SK-N-SH treated with all-trans-retinoic acid at 6 μM for 48 hours (cell line): ENCODE data around the gene ATR.

Source experiments
- ATAC-seq: fragments of 200-7000 bp; cut with Tn5 transposase; 3 replicates; pipeline ENCODE4 v1.9.1; 2020; ENCODE audit warnings: mild to moderate bottlenecking, moderate library complexity
- ARNTL ChIP-seq: fragments of 450-650 bp; formaldehyde crosslinking; IDR thresholded peaks from 2 replicates; pipeline ENCODE4 v1.5.0; 2020; ENCODE audit warnings: low read depth, mild to moderate bottlenecking, moderate library complexity, borderline replicate concordance
- CSDC2 ChIP-seq: fragments of 250-450 bp; sonication (Bioruptor Pico); IDR thresholded peaks from 2 replicates; pipeline ENCODE4 v1.5.0; 2020; ENCODE audit warnings: mild to moderate bottlenecking, moderate library complexity
- ESRRG ChIP-seq: fragments of 250-450 bp; sonication (Bioruptor Pico); IDR thresholded peaks from 2 replicates; pipeline ENCODE4 v1.6.1; 2021; ENCODE audit warnings: mild to moderate bottlenecking
- GLIS3 ChIP-seq: fragments of 250-450 bp; sonication (Bioruptor Pico); IDR thresholded peaks from 2 replicates; pipeline ENCODE4 v1.5.0; 2020; ENCODE audit warnings: mild to moderate bottlenecking, moderate library complexity
- ISL1 ChIP-seq: fragments of 250-450 bp; sonication (Bioruptor Pico); IDR thresholded peaks from 2 replicates; pipeline ENCODE4 v2.1.2; 2022; ENCODE audit warnings: mild to moderate bottlenecking, moderate library complexity
- PPARA ChIP-seq: fragments of 250-450 bp; sonication (Bioruptor Pico); IDR thresholded peaks from 2 replicates; pipeline ENCODE4 v1.5.0; 2020; ENCODE audit warnings: mild to moderate bottlenecking, borderline replicate concordance
- RARB ChIP-seq: fragments of 250-450 bp; sonication (Bioruptor Pico); IDR thresholded peaks from 2 replicates; pipeline ENCODE4 v1.8.0; 2021; ENCODE audit warnings: mild to moderate bottlenecking, moderate library complexity
- SNAI2 ChIP-seq: fragments of 250-450 bp; sonication (Bioruptor Pico); IDR thresholded peaks from 2 replicates; pipeline ENCODE4 v1.5.0; 2020; ENCODE audit warnings: mild to moderate bottlenecking, moderate library complexity
- TCF4 ChIP-seq: fragments of 250-450 bp; sonication (Bioruptor Pico); IDR thresholded peaks from 2 replicates; pipeline ENCODE4 v1.8.0; 2021; ENCODE audit warnings: mild to moderate bottlenecking, moderate library complexity, borderline replicate concordance
- TOX ChIP-seq: fragments of 250-450 bp; sonication (Bioruptor Pico); IDR thresholded peaks from 2 replicates; pipeline ENCODE4 v1.8.0; 2021; ENCODE audit warnings: mild to moderate bottlenecking, moderate library complexity, borderline replicate concordance
- ZC3H10 ChIP-seq: fragments of 250-450 bp; sonication (Bioruptor Pico); IDR thresholded peaks from 2 replicates; pipeline ENCODE4 v1.5.1; 2021; ENCODE audit warnings: mild to moderate bottlenecking, moderate library complexity
- ZFP3 ChIP-seq: fragments of 250-450 bp; sonication (Bioruptor Pico); IDR thresholded peaks from 2 replicates; pipeline ENCODE4 v1.5.0; 2020; ENCODE audit warnings: mild to moderate bottlenecking, moderate library complexity
- ZFP30 ChIP-seq: fragments of 450-650 bp; formaldehyde crosslinking; IDR thresholded peaks from 2 replicates; pipeline ENCODE4 v1.5.0; 2022; ENCODE audit warnings: mild to moderate bottlenecking, moderate library complexity
- ZNF565 ChIP-seq: fragments of 450-650 bp; formaldehyde crosslinking; conservative IDR thresholded peaks from 2 replicates; pipeline ENCODE4 v1.5.0; 2020; ENCODE audit warnings: low read depth, mild to moderate bottlenecking, moderate library complexity
- ZNF8 ChIP-seq: fragments of 450-650 bp; formaldehyde crosslinking; IDR thresholded peaks from 2 replicates; pipeline ENCODE4 v1.5.0; 2020; ENCODE audit warnings: mild to moderate bottlenecking, moderate library complexity
- TF ChIP-seq, protein P1 (sequence below): fragments of 250-450 bp; sonication (Bioruptor Pico); IDR thresholded peaks from 2 replicates; pipeline ENCODE4 v1.5.1; 2020; ENCODE audit warnings: low read depth, mild to moderate bottlenecking, moderate library complexity
- TF ChIP-seq, protein P2 (sequence below): fragments of 250-450 bp; sonication (Bioruptor Pico); IDR thresholded peaks from 2 replicates; pipeline ENCODE4 v1.8.0; 2021; ENCODE audit warnings: low read depth, mild to moderate bottlenecking, moderate library complexity, borderline replicate concordance
- TF ChIP-seq, protein P3 (sequence below): fragments of 250-450 bp; sonication (Bioruptor Pico); IDR thresholded peaks from 2 replicates; pipeline ENCODE4 v1.8.0; 2020; ENCODE audit warnings: mild to moderate bottlenecking, moderate library complexity, borderline replicate concordance
- TF ChIP-seq, protein P4 (sequence below): fragments of 250-450 bp; sonication (Bioruptor Pico); IDR thresholded peaks from 2 replicates; pipeline ENCODE4 v1.5.1; 2021; ENCODE audit warnings: mild to moderate bottlenecking, moderate library complexity
- TF ChIP-seq, protein P5 (sequence below): fragments of 250-450 bp; sonication (Bioruptor Pico); IDR thresholded peaks from 2 replicates; pipeline ENCODE4 v1.5.0; 2020; ENCODE audit warnings: mild to moderate bottlenecking, moderate library complexity

ATR gene

DNA sequence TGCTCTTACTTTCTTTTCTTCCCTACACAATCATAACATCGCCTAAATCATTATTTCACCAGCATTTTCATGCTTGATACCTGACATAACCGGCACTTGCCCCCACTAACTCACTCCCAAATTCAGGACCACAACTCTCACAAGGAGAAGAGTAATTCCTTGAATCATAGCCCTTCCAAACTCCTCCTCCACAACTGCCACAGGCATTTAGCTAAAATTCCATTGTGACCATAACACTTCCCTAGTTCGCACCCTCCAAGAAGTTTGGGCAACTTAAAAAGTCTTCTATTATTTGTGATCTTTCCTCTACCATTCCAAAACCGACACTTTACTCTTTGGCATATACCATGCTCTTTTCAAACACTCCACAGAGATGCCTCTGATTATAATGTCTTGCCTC lies 71.3 kb downstream of the ATR start (continued):
- TF ChIP-seq, protein P1, sequence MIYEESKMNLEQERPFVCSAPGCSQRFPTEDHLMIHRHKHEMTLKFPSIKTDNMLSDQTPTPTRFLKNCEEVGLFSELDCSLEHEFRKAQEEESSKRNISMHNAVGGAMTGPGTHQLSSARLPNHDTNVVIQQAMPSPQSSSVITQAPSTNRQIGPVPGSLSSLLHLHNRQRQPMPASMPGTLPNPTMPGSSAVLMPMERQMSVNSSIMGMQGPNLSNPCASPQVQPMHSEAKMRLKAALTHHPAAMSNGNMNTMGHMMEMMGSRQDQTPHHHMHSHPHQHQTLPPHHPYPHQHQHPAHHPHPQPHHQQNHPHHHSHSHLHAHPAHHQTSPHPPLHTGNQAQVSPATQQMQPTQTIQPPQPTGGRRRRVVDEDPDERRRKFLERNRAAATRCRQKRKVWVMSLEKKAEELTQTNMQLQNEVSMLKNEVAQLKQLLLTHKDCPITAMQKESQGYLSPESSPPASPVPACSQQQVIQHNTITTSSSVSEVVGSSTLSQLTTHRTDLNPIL (CRISPR knock-in tag) = no peak
- TF ChIP-seq ZFP3 (no peak), ZNF8 (CRISPR knock-in tag) (no peak), ZFP30 (no peak), SNAI2 (CRISPR knock-in tag) (no peak)
- TF ChIP-seq, all 23 proteins: peak for 0

DNA sequence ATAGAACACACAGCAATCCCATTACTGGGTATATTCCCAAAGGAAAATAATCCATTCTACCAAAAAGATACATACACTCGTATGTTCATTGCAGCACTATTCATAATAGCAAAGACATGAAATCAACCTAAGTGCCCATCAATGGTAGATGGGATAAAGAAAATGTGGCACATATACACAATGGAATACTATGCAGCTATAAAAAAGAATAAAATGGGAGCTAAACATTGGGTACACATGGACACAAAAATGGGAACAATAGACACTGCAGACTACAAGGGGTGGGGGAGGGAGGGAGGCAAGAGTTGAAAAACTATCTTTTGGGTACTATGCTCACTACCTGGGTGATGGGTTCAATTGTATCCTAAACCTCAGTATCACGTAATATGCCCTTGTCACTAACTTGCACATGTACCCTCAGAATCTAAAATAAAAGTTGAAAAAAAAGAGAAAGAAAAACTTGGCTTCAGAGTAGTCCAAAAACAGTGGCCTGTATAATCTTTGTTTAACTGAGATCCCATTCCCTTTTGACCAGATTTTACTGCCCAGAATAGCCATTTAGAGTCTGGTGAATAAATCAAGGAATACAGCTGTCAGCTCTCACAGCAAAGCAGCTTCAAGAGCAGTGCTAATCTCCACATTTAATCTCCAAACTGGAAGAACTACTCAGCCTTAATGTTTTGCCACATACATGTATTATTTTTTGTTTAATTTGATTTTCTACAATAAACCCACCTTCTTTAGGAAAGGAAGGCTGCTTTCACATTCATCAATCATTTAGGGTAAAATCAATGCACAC lies 76.1 kb downstream of the ATR start:
- no peak for TF ChIP-seq ZNF565 (CRISPR knock-in tag)
- TF ChIP-seq ISL1 (CRISPR knock-in tag) = peak; percentile 87
- TF ChIP-seq ZNF8 (CRISPR knock-in tag) = 0 out of 2 replicates have a peak, but pooled peaks have one; percentile 19
- no peak for TF ChIP-seq ZFP30
- TF ChIP-seq ZFP3 = no peak
- TF ChIP-seq ARNTL (CRISPR knock-in tag) = no peak
- TF ChIP-seq, protein P2, sequence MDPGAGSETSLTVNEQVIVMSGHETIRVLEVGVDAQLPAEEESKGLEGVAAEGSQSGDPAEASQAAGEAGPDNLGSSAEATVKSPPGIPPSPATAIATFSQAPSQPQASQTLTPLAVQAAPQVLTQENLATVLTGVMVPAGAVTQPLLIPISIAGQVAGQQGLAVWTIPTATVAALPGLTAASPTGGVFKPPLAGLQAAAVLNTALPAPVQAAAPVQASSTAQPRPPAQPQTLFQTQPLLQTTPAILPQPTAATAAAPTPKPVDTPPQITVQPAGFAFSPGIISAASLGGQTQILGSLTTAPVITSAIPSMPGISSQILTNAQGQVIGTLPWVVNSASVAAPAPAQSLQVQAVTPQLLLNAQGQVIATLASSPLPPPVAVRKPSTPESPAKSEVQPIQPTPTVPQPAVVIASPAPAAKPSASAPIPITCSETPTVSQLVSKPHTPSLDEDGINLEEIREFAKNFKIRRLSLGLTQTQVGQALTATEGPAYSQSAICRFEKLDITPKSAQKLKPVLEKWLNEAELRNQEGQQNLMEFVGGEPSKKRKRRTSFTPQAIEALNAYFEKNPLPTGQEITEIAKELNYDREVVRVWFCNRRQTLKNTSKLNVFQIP (CRISPR knock-in tag) = no peak
- TF ChIP-seq ZC3H10 (CRISPR knock-in tag) = no peak
- no peak for TF ChIP-seq GLIS3 (CRISPR knock-in tag)
- peak; percentile 21; the same call in 2 of the 3 replicates for ATAC-seq

DNA sequence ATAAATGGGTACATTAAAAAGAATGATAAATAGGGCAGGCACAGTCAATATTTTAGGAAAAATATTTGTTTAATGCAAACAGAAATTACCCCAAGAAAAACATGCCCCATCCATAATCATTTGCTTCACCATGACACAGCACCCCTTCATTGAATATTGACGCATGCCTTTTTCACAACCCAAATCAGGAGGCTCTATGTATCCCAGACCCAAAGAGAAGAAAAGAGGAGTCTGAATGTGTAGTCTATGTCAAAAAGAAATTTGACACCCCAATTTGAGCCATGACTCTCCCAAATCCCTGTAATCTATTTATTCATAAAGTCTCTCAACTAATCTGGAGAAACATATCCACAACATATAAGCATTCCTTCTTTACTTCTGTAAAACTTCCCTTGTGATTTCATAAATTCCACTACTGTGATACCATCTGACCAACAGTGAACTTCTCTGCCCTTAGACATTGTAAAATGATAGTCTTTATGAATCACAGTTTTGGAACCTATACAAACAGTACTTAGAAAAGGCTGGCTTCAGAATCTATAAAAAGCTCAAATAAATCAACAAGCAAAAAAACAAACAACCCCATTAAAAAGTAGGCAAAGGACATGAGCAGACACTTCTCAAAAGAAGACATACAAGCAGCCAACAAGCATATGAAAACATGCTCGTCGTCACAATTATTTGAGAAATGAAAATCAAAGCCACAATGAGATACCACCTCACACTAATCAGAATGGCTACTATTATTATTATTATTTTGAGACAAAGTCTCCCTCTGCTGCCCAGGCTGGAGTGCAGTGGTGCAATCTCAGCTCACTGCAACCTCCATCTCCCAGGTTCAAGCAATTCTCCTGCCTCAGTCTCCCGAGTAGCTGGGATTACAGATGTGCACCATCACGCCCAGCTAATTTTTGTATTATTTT lies 77.3 kb downstream of the ATR start:
- TF ChIP-seq ISL1 (CRISPR knock-in tag) (peak; percentile 88), TOX (CRISPR knock-in tag) (peak; percentile 72; the same call in 1 of the 2 replicates), PPARA (no peak), RARB (no peak)
- peak; percentile 98 for ATAC-seq

DNA sequence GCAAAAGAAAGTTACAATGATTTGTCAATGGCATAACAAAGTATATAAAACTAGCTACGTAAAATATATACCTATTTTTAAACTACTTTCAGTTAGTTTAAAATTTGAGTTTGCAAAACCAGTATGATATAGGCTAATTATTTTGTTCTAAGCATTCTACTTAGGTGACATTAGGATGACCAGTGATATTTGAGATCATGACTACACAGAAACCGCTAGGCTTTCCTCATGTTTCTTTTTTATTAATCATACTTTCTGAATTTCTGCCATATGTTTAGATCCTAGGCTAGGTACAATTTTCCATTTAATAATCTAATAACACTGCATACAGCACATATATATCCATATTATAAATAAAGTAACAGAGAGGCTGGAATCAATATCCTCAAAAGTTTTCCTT lies 78.3 kb downstream of the ATR start:
- no peak for ATAC-seq
- no peak for TF ChIP-seq ARNTL (CRISPR knock-in tag)
- TF ChIP-seq, protein P2 (CRISPR knock-in tag) = no peak
- TF ChIP-seq, protein P3, sequence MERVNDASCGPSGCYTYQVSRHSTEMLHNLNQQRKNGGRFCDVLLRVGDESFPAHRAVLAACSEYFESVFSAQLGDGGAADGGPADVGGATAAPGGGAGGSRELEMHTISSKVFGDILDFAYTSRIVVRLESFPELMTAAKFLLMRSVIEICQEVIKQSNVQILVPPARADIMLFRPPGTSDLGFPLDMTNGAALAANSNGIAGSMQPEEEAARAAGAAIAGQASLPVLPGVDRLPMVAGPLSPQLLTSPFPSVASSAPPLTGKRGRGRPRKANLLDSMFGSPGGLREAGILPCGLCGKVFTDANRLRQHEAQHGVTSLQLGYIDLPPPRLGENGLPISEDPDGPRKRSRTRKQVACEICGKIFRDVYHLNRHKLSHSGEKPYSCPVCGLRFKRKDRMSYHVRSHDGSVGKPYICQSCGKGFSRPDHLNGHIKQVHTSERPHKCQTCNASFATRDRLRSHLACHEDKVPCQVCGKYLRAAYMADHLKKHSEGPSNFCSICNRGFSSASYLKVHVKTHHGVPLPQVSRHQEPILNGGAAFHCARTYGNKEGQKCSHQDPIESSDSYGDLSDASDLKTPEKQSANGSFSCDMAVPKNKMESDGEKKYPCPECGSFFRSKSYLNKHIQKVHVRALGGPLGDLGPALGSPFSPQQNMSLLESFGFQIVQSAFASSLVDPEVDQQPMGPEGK (CRISPR knock-in tag) = no peak
- no peak for TF ChIP-seq TOX (CRISPR knock-in tag)
- TF ChIP-seq CSDC2 = no peak
- no peak for TF ChIP-seq GLIS3 (CRISPR knock-in tag)
- TF ChIP-seq ISL1 (CRISPR knock-in tag) = no peak
- TF ChIP-seq, protein P4, sequence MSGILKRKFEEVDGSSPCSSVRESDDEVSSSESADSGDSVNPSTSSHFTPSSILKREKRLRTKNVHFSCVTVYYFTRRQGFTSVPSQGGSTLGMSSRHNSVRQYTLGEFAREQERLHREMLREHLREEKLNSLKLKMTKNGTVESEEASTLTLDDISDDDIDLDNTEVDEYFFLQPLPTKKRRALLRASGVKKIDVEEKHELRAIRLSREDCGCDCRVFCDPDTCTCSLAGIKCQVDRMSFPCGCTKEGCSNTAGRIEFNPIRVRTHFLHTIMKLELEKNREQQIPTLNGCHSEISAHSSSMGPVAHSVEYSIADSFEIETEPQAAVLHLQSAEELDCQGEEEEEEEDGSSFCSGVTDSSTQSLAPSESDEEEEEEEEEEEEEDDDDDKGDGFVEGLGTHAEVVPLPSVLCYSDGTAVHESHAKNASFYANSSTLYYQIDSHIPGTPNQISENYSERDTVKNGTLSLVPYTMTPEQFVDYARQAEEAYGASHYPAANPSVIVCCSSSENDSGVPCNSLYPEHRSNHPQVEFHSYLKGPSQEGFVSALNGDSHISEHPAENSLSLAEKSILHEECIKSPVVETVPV (CRISPR knock-in tag) = no peak
- TF ChIP-seq, protein P5, sequence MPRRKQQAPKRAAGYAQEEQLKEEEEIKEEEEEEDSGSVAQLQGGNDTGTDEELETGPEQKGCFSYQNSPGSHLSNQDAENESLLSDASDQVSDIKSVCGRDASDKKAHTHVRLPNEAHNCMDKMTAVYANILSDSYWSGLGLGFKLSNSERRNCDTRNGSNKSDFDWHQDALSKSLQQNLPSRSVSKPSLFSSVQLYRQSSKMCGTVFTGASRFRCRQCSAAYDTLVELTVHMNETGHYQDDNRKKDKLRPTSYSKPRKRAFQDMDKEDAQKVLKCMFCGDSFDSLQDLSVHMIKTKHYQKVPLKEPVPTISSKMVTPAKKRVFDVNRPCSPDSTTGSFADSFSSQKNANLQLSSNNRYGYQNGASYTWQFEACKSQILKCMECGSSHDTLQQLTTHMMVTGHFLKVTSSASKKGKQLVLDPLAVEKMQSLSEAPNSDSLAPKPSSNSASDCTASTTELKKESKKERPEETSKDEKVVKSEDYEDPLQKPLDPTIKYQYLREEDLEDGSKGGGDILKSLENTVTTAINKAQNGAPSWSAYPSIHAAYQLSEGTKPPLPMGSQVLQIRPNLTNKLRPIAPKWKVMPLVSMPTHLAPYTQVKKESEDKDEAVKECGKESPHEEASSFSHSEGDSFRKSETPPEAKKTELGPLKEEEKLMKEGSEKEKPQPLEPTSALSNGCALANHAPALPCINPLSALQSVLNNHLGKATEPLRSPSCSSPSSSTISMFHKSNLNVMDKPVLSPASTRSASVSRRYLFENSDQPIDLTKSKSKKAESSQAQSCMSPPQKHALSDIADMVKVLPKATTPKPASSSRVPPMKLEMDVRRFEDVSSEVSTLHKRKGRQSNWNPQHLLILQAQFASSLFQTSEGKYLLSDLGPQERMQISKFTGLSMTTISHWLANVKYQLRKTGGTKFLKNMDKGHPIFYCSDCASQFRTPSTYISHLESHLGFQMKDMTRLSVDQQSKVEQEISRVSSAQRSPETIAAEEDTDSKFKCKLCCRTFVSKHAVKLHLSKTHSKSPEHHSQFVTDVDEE (CRISPR knock-in tag) = no peak
- TF ChIP-seq TCF4 (CRISPR knock-in tag) = no peak
- TF ChIP-seq ZFP30 = no peak
- TF ChIP-seq, protein P1 (CRISPR knock-in tag) = no peak
- no peak for TF ChIP-seq RARB
- no peak for TF ChIP-seq SNAI2 (CRISPR knock-in tag)
- no peak for TF ChIP-seq ZC3H10 (CRISPR knock-in tag)
- TF ChIP-seq PPARA = no peak
- no peak for TF ChIP-seq ZNF565 (CRISPR knock-in tag)
- no peak for TF ChIP-seq ZNF8 (CRISPR knock-in tag)
- no peak for TF ChIP-seq ESRRG (CRISPR knock-in tag)
